Activated CD4-positive, CD25-positive, alpha-beta regulatory T cell (primary cell): ENCODE data around the gene VAV2.

Experiments used
- DNase-seq, 4 experiments: peaks; one replicate each; lab custom pipeline; 2025; lab: John Stamatoyannopoulos, UW

Gene VAV2

GRCh38 chr9:133794016-133794760, 197.9 kb downstream of the VAV2 start:
- DNase-seq, result no peak

GRCh38 chr9:133793471-133793870, 198.7 kb downstream of the VAV2 start:
- no peak for DNase-seq

- no peak for DNase-seq
Measured at GRCh38 chr9:133792721-133793470, 199.2 kb downstream of the VAV2 start.

DNA sequence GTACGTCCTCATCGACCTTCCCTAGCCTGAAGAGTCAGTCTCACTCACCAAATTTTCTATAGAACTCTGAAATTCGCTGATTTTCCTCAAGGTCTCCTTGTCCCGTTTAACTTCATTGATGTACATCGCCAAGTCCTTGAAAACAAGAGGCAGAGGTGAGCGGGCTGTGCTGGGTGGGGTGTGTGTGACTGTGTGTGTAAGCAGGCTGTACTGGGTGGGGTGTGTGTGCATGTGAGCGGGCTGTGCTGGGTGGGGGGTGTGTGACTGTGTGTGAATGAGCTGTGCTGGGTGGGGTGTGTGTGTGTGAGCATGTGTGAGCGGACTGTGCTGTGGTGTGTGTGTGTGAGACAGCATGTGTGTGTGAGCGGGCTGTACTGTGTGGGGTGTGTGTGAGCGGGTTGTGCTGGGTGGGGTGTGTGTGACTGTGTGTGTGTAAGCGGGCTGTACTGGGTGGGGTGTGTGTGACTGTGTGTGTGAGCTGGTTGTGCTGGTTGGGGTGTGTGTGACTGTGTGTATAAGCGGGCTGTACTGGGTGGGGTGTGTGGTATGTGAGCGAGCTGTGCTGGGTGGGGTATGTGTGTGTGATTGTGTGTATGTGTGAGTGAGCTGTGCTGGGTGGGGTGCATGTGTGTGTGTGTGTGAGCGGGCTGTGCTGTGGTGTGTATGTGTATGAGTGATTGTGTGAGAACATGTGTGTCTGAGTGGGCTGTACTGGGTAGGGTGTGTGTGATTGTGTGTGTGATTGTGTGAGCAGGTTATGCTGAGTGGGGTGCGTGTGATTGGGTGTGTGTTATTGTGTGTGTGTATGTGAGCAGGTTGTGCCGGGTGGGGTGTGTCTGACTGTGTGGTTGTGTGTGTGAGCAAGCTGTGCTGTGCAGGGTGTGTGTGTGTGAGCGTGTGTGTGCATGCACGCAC, 200.1 kb downstream of the VAV2 start:
- DNase-seq, result no peak

DNA sequence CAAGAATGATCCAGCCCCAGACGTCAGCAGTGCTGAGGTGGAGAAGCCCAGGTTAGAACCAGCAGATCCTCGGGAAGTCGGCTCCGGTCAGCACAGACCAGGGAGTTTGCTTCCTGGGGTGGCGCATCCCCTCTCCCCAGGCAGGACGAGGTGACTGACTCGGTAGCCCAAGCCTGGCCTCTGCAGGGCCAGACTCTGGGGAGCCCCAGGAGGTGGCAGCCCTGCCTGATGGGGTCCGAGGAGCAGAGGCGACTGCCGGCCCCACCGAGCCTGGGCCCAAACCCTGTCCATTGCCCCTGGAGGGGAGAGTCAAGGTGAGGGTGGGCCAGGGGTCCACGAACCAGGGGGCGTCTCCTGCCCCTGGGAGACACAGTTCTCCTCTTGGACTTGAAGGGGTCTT, 201.1 kb downstream of the VAV2 start:
- no peak for DNase-seq

- no peak for DNase-seq
Measured at GRCh38 chr9:133789778-133790177, 202.3 kb downstream of the VAV2 start.

- no peak for DNase-seq
Measured at GRCh38 chr9:133788819-133789717, 203.1 kb downstream of the VAV2 start.

GRCh38 chr9:133788045-133788818, 203.9 kb downstream of the VAV2 start:
- no peak for DNase-seq

DNA sequence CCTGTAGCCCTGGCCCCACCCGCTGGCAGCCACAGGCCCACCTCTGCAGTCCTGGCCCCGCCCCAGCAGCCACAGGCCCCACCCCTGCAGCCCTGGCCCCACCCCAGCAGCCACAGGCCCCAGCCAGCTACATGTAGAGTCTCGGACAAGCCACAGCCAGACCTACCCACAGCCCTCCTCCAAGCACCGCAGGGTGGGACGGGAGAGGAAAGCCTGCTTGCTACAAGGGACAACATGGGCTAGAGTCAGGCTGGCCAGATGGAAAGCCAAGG, 204.4 kb downstream of the VAV2 start:
- no peak for DNase-seq

- DNase-seq, result no peak
Measured at GRCh38 chr9:133786907-133787753, 205.0 kb downstream of the VAV2 start.

- no peak for DNase-seq
Measured at GRCh38 chr9:133786371-133786753, 205.8 kb downstream of the VAV2 start.

- no peak for DNase-seq
Measured at GRCh38 chr9:133785753-133786370, 206.3 kb downstream of the VAV2 start.

- DNase-seq, result no peak
Measured at GRCh38 chr9:133784731-133785561, 207.2 kb downstream of the VAV2 start.

DNA sequence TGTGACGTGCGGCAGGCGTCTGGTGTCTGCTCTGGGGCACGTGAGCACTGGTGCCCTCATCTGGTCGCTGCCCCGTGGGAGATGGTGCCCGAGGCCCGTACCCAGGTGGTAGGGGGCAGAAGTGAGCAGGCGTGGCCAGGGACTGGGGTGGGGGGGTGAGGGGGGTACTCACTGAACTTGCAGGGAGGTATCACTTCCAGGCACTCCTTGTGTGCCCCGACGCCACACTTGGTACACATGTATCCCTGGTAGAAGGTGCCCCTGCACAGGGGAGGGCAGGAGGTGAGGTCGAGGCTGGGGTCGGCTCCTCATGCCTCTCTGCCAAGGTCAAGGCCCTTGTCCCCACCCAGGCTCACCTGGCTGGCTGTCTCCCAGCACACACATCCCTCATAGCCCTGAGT, 208.8 kb downstream of the VAV2 start:
- no peak for DNase-seq

DNA sequence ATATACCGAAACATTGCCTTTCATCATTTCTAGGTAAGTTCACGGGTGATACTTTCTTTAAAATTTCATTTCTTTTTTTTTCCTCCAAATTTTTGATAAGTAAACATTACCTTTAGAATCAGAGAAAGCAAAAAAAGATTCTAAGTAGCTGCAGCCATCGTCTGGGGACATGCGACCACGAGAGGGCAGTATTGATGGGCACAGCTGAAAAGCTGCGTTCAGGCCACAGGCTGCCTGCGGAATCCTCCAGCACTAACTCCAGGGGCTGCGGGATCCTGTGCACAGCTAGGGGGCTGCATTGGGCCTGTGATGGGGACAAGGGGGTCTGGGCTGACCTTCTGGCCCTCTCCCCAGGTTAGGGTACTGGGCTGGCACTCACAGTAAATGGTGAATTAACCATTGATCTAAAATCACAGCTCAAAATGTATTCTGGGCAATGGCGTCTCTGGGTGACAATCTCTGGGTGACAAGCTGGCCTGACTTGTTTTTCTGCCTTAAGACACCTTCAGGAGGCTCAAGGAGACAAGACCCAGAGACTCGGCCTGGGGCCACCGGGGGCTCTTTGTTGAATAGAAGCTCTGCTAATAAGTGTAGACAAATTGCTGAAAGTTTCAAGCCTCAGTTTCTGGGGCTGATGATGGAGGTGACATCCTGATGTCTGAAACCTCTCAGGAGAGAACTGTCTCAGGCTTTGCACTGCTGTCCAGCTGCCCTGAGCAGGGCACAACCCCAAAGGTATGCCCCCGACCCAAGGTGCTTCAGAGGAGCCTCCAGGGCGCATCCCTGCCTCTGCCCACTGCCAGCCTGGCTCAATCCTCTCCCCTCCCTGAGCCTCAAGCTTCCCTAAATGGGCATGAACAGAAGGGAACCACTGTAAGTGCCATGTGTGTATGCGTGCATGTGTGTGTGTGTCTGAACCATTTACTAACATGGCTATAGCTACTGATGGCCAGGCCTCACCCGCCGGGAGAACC, 209.7 kb downstream of the VAV2 start:
- DNase-seq, result peak; percentile 32 to 47 (median 41)

DNA sequence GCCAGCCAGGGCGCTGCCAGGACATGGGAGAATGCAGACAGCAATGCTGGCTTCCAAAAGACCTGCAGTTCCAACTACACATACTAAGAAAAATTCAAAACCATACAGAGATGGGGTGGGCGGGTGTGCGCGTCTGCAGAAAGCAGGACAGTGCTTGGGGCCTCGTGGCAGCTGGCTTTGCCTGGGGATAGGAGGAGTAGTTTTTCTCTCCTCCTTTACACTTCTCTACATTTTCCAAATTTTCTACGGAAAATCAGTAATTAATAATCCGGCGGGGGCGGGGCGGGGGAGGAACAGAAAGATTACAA, 210.3 kb downstream of the VAV2 start:
- no peak for DNase-seq

- no peak for DNase-seq
Measured at GRCh38 chr9:133780962-133781827, 210.9 kb downstream of the VAV2 start.
